Osteoblast (primary cell): ENCODE results near the gene SMIM5. TPM values are rescaled to one million over a fixed set of nuclear protein-coding genes. Genes with fewer than 3 reads are reported as not detected.
"Not testable (repeated sequence)": the region's sequence is repeated elsewhere in the genome, so short reads cannot be mapped to it uniquely, and the experiment has no call there.

ENCODE experiments used
- DNase-seq: peaks from one replicate; pipeline ENCODE4 v3.0.0; 2011; ENCODE audit warnings: low spot score, mixed read lengths; ENCODE audit not compliant: insufficient read length; ENCODE audit errors: missing footprints
- H2AFZ ChIP-seq: 2 replicates; pipeline ENCODE4 v1.6.0; 2011; ENCODE audit warnings: mild to moderate bottlenecking, low read length
- H3K27ac ChIP-seq: 2 replicates; pipeline ENCODE4 v1.5.1; 2011; ENCODE audit warnings: mild to moderate bottlenecking, low read depth, low read length, moderate library complexity
- H3K27me3 ChIP-seq: 2 replicates; pipeline ENCODE4 v1.6.0; 2012; ENCODE audit warnings: mild to moderate bottlenecking, control low read depth, inconsistent platforms, low read length, moderate library complexity; ENCODE audit not compliant: insufficient read depth
- H3K36me3 ChIP-seq: 2 replicates; pipeline ENCODE4 v1.5.1; 2011; ENCODE audit warnings: mild to moderate bottlenecking, low read length, control low read depth, moderate library complexity; ENCODE audit not compliant: insufficient read depth
- H3K4me1 ChIP-seq: 2 replicates; pipeline ENCODE4 v1.5.1; 2011; ENCODE audit warnings: mild to moderate bottlenecking, low read length, control low read depth, moderate library complexity; ENCODE audit not compliant: insufficient read depth
- H3K4me2 ChIP-seq: 2 replicates; pipeline ENCODE4 v1.6.0; 2011; ENCODE audit warnings: mild to moderate bottlenecking, low read length; ENCODE audit not compliant: insufficient read depth
- H3K4me3 ChIP-seq: fragments of 200-600 bp; sonication (generic); 3 replicates; pipeline ENCODE4 v1.5.1; 2012; ENCODE audit warnings: mild to moderate bottlenecking, low read length, inconsistent platforms; ENCODE audit not compliant: insufficient read depth
- H3K79me2 ChIP-seq: 2 replicates; pipeline ENCODE4 v1.6.0; 2012; ENCODE audit warnings: mild to moderate bottlenecking, low read length, control low read depth, inconsistent platforms; ENCODE audit not compliant: insufficient read depth
- H3K9me3 ChIP-seq: 2 replicates; pipeline ENCODE4 v1.5.1; 2011; ENCODE audit warnings: low read depth, low read length, control low read depth
- H4K20me1 ChIP-seq: 2 replicates; pipeline ENCODE4 v1.6.0; 2012; ENCODE audit warnings: mild to moderate bottlenecking, low read length, control low read depth; ENCODE audit not compliant: insufficient read depth
- total RNA-seq: library from RNA; depleted of rRNA; stranded (reverse); fragments of >200 nt; gene quantifications from 2 replicates; pipeline ENCODE4 v1.2.3, GENCODE V29; 2012
- TF ChIP-seq, protein P1 (sequence below): IDR thresholded peaks from 2 replicates; pipeline ENCODE4 v1.5.1; 2011; ENCODE audit warnings: mild to moderate bottlenecking, low read depth, low read length, moderate library complexity; ENCODE audit errors: extremely low read depth

Gene SMIM5
- total RNA-seq, 1 donor: not detected

DNA sequence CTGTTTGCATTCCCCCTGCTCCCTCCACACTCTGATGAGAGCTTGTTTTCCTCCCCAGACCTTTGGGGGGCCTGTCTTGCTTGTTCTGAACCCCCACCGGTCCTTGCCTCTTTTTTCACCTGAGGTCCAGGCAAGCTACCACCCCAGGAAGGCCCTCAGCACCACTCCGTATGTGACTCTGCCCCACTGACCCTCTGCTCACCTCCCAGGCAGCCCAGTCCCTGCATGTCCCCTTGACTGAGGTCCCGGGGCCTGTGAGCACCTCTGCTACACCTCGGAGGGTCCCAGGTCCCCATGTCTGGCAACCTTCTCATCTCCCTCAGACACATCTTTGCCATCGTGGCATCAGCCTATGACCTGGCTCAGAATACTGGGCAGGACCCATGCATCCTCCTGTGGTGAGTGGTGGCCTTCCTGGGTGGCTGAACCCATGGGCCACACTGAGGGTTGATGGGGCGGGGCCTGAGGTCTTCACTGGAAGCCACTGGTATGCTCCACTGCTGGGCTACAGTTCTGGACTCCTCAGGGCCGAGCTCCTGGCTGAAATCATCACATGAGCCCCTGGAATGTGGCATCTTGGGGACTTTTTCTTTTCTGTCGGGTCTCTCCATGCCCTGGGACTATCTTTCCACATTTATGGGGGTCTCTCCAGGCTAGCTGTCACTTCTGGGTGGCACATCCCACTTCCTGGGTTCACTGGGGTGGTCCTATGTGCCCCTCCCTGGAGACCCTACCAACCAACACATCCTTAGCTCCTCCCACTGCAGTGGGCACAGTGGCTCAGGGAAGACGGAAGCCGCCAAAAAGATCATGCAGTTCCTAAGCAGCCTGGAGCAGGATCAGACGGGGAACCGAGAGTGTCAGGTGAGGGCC is 42.1 kb upstream of the SMIM5 start:
- Histone ChIP-seq H3K4me3 (no peak overlapping the region), H2AFZ (no peak overlapping the region), H3K27ac (no peak overlapping the region), H3K36me3 (no peaks in the 10 kb centered on the region), H3K4me1 (no peaks in the 10 kb centered on the region), H3K9me3 (no peaks in the 10 kb centered on the region), H3K27me3 (peaks cover 49% of the 10 kb centered on the region), H3K79me2 (no peaks in the 10 kb centered on the region), H4K20me1 (no peaks in the 10 kb centered on the region), H3K4me2 (no peak overlapping the region)
- DNase-seq: peak; percentile 89
- TF ChIP-seq, protein P1, sequence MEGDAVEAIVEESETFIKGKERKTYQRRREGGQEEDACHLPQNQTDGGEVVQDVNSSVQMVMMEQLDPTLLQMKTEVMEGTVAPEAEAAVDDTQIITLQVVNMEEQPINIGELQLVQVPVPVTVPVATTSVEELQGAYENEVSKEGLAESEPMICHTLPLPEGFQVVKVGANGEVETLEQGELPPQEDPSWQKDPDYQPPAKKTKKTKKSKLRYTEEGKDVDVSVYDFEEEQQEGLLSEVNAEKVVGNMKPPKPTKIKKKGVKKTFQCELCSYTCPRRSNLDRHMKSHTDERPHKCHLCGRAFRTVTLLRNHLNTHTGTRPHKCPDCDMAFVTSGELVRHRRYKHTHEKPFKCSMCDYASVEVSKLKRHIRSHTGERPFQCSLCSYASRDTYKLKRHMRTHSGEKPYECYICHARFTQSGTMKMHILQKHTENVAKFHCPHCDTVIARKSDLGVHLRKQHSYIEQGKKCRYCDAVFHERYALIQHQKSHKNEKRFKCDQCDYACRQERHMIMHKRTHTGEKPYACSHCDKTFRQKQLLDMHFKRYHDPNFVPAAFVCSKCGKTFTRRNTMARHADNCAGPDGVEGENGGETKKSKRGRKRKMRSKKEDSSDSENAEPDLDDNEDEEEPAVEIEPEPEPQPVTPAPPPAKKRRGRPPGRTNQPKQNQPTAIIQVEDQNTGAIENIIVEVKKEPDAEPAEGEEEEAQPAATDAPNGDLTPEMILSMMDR: no peak

DNA sequence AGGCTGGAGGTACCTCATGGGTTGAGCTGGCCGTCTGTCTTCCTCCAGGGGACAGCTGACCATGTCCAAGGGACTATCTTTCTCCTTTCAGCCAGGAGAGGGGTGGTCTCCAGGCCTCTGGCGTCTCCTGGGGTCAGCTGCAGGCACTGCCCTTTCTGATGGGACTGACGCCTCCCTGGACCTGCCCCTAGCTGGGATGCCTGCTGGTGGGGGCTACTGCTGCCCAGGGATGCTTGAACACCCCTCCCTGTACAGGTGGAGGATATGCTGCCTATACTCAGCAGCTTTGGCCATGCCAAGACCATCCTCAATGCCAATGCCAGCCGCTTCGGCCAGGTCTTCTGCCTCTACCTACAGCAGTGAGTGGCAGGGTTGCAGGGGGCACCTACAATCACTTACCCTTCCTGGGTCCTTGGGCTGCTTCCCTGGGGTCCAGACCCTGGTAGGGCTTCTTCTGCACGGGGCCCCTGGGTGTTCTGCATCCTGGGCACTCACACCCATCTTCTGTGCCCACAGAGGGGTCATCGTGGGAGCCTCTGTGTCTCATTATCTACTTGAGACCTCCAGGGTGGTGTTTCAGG is 41.4 kb upstream of the SMIM5 start:
- H3K4me2 ChIP-seq: no peak overlapping the region
- DNase-seq: peak; percentile 71
- H3K79me2 ChIP-seq: no peaks in the 10 kb centered on the region
- H3K27ac ChIP-seq: no peak overlapping the region
- H3K4me3 ChIP-seq: no peak overlapping the region
- H3K27me3 ChIP-seq: peaks cover 46% of the 10 kb centered on the region
- no peak overlapping the region for H2AFZ ChIP-seq
- TF ChIP-seq, protein P1: no peak
- no peaks in the 10 kb centered on the region for H3K4me1 ChIP-seq
- H3K9me3 ChIP-seq: no peaks in the 10 kb centered on the region
- no peaks in the 10 kb centered on the region for H3K36me3 ChIP-seq
- H4K20me1 ChIP-seq: no peaks in the 10 kb centered on the region

DNA sequence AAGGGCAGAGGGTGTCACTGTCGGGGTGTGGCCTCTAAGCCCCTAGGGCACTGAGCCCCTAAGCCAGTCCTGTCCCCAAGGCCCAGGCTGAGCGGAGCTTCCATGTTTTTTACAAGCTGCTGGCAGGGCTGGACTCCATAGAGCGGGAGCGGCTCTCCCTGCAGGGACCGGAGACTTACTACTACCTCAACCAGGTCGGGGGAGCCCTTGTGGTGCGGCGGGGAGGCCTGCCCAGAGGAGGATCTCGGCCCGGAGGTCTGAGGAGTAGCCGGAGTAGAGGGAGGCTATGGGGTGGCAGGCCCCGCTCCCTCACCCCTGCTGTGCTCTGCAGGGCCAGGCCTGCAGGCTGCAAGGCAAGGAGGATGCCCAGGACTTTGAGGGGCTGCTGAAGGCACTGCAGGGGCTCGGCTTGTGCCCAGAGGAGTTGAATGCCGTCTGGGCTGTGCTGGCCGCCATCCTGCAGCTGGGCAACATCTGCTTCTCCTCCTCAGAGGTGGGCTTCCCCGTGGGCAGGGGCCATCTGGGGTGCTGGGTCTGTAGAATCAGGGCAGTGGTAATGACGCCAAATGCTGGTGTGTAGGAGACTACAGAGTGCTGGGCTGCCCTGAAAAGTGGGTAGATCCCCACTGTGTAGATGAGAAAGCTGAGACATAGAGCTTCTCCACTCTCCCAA is 40.8 kb upstream of the SMIM5 start:
- no peak overlapping the region for H3K4me2 ChIP-seq
- peaks cover 40% of the 10 kb centered on the region for H3K27me3 ChIP-seq
- no peak overlapping the region for H3K27ac ChIP-seq
- peak; percentile 58 for DNase-seq
- no peaks in the 10 kb centered on the region for H4K20me1 ChIP-seq
- no peaks in the 10 kb centered on the region for H3K9me3 ChIP-seq
- TF ChIP-seq, protein P1: no peak
- no peak overlapping the region for H3K4me3 ChIP-seq
- H3K4me1 ChIP-seq: no peaks in the 10 kb centered on the region
- H2AFZ ChIP-seq: no peak overlapping the region
- H3K36me3 ChIP-seq: no peaks in the 10 kb centered on the region
- H3K79me2 ChIP-seq: no peaks in the 10 kb centered on the region

DNA sequence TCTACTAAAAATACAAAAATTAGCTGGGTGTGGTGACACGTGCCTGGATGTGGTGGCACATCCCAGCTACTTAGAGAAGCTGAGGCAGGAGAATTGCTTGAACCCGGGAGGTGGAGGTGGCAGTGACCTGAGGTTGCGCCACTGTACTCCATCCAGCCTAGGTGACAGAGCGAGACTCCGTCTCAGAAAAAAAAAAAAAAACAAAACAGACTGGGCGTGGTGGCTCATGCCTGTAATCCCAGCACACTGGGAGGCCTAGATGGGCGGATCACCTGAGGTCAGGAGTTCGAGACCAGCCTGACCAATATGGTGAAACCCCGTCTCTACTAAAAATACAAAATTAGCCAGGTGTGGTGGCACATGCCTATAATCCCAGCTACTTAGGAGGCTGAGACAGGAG is 39.8 kb upstream of the SMIM5 start:
- H3K79me2 ChIP-seq, H3K4me3 ChIP-seq, H3K4me1 ChIP-seq, H2AFZ ChIP-seq, DNase-seq, H3K4me2 ChIP-seq, H3K36me3 ChIP-seq, H3K27ac ChIP-seq, H4K20me1 ChIP-seq, H3K9me3 ChIP-seq: not testable (repeated sequence)
- H3K27me3 ChIP-seq: peaks cover 30% of the 10 kb centered on the region
